NCI-H2107 treated with DMSO at 0.1 percent for 48 hours (cell line): ENCODE measurements around the gene TEF.
A peak's percentile ranks its signal among the peaks of the same experiment; 100 is the strongest.

Experiments
- DNase-seq: peaks from one replicate; lab custom pipeline; 2025; ENCODE audit not compliant: unreplicated experiment; lab: John Stamatoyannopoulos, UW

The TEF gene, protein sequence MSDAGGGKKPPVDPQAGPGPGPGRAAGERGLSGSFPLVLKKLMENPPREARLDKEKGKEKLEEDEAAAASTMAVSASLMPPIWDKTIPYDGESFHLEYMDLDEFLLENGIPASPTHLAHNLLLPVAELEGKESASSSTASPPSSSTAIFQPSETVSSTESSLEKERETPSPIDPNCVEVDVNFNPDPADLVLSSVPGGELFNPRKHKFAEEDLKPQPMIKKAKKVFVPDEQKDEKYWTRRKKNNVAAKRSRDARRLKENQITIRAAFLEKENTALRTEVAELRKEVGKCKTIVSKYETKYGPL

DNA sequence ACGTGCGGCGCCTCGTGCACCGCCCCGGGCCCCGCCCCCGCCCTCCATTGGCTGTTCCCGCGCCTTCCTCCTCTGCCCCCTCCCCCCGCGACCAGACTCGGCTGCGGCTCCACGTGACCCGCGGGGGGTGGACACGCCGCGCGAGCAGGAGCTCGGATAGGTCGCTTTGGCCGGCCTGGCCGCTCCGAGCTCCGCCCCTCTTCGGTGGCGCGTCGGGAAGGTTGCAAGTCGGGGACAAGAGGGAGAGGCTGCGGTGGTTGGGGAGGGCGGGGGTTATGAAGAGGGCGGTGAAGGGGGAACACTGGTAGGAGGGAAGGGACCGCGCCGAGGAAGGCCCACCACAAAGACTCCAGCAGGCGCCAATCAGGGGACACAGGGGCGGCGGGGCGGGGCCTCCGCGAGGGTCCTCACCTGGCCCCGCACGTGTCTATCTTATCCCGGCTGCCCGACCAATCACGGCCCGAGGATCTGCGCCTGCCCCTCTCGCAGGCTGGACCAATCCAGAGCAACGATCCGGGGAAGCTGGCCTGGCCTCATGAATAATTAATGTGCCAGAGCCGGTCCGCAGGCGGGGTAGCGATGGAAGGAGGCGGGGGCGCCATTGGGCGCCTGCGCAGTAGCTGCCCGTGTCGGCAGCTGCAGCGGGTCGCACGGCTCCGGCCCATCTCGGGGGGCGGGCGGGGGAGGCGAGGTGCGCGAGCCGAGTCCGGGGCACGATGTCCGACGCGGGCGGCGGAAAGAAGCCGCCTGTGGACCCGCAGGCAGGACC lies at the start of gene TEF:
Gene TEF (plus strand): TSS at position 614 of the 769 bp plus-strand sequence. CDS start 103 bp downstream, at position 717.
- peak; percentile 88 for DNase-seq

DNA sequence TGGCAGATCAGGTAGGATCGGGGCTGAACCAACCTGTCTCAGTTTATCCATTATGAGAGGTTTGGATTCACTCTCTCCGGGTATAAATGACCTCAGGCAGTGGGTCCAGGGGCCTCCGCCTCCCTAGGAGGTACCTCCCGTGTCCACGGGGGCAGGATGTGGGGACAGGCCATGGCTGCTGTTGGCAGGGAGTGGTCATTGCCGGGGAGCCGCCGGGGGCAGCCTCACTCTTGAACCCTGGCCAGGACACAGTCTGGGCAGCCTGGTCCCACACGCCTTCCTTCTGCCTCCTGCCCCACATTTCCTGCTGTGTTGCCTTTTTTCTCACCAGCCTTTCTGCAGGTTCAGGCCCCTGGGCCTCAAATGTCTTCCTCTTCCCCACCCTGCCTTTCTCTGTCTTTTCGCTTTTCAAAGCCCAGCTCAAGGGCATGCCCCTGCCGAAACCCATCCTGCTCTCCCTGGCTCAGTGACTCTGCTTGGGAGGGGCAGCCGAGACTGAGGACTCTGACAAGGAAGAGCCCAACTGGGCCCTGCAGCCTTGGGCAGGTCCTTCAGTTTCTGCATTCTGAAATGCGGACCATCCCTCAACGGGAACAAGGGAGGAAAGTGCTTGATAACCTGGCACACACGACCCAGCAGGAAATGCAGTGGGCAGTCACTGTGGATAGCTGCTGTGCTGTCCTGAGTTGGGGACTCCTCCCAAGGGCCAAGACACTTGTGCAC lies 49.4 kb upstream of the TEF start:
- no peak for DNase-seq

DNA sequence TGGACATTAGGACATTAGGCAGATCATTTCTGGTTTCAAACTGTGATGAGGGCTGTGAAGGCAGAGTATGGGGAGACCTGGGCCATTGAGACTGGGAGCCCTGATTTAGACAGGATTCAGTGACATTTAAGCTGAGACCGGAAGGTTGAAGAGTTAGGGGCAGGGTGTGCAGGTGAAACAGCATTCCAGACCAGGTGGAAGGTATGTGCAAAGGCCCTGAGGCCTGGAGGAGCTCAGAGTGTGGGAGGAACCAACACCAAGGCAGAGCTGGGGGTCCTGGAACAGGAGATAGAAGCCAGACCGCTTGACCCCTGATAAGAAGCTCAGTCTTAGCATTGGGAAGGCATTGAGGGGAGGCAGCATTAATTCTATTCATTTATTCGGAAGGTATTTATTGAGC lies 47.9 kb upstream of the TEF start:
- no peak for DNase-seq

DNA sequence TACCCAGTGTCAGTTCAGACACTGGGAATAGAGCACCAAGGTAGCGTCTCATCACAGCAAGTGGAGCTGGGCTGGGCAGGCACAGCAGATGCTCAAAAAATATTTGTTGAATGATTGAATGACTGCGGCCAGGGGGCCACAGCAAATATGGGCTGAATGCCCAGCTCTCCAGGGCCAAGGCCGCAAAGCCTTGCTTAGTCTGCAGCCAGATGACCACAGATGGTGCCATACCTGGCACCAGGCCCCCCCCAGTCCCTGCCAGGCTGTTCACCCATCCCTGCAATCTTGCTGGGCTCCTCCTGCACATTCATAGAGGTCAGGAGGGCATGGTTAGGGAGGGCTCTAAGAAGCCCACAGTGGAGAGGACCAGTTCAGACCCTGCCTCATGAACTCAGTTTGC lies 47.5 kb upstream of the TEF start:
- DNase-seq = no peak

DNA sequence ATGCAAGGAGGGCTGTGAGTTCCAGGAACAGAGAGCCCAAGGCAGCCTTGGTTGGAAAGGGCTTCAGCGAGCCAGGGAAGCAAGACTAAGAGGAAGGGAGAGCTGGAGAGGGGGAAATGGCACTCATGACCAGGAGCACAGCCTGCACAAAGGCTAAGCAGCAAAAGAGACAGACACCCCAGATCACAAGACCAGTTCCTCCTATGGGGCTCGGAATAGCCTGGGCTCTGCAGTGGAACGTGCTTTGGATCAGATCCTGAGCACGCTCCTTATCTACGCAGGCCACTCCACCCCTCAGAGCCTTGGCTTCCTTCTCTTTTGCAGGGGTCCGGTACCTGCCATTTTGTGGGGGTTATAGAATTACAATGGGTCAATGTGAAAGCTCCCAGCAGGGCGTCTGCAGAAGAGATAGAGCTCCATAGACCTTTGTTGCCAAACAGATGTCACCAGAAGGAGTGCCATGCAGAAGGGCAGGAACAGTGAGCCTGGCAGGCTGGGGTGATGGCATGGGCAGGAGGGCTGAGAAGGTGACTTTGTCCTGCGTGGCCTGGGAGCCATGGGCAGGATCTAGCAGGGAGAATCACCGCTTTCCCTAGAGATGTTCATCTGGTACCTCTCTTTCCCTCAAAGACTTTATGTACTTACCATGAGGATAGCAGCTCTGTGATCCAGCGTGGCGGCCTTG lies 46.6 kb upstream of the TEF start:
- no peak for DNase-seq

DNA sequence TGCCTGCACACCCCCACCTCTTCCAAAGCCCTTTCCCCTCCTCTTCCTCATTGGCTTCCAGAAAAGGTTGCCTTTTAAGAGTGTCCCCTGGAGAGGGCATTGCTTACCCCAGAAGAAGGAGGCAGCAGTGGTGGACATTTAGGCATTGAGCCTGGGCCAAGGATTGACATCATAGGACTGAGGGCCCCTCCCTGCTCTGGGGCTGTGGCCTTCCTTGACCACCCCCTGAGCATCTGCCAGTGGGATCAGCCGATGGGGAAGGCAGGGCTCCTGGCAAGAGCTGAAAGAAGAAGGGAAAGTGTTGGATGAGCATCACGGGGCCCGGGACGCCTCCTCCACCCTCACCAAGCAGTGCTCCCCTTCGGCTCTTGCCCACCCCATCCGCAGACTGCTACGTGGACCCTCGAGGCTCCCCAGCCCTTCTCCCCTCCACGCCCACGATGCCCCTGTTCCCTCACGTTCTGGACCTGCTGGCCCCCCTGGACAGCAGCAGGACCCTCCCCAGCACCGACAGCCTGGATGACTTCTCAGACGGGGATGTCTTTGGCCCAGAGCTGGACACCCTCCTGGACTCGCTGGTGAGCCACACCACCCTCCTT lies 43.0 kb upstream of the TEF start:
- DNase-seq = no peak

DNA sequence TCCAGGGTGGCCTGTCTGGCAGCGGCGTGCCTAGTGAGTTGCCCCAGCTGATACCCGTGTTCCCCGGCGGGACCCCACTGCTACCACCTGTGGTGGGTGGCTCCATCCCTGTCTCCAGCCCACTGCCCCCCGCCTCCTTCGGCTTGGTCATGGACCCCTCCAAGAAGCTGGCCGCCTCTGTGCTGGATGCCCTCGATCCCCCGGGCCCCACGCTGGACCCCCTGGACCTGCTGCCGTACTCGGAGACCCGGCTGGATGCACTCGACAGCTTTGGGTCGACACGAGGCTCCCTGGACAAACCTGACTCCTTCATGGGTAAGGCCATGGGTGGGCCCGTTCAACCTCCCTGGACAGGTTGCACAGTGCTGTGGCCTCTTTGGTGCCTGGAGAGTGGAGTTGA lies 41.9 kb upstream of the TEF start:
- DNase-seq = no peak

DNA sequence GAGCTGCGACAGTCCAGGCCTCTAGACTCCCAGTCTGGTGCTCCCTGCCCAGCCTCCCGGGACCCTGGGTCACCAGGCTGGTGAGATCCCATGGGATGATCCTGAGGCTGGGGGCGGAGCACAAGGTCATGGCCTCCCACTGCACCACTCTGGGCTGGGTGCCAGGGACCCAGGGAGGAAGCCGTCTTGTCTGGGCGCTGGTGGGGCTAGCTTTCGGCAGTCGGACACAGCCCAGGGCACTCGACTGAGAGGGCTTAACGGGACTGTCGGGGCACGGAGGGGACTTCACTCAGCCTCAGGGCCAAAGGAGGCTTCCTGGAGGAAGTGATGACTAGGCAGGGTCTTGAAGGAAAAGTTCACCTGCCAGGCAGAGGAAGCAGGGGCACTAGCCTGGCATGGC lies 41.4 kb upstream of the TEF start:
- no peak for DNase-seq

DNA sequence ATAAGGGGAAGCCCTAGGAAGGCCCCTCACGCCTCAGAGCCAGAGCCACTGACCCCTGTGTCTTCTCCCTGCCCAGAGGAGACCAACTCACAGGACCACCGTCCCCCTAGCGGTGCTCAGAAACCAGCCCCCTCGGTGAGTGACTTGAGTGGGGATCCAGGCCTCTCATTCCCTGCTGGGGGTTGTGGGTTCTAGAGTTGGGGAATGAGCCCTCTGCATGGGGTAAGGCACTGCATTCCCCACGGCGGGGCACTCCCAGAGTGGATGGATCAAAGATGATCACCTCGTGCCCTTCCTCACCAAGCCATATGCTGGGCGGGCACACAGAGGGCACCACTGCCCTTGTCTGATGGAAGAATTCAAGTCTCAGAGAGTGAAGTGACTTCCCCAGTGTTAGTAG lies 40.7 kb upstream of the TEF start:
- DNase-seq = no peak

DNA sequence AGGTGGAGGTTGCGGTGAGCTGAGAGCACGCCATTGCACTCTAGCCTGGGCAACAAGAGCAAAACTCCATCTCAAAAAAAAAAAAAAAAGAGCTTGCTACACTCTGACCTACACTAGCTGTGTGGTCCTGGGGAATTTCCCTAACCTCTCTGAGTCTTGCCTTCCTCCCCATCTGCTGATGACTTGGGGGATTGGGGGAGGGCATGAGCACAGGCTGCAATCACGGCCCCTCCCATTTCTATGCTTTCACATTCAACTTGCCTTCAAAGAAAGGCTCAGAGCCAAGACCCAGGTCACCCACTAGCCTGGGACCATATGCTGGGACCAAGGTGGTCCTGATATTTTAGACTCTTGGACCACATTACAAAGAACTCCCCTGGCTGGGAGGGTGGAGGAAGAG lies 39.8 kb upstream of the TEF start:
- no peak for DNase-seq

DNA sequence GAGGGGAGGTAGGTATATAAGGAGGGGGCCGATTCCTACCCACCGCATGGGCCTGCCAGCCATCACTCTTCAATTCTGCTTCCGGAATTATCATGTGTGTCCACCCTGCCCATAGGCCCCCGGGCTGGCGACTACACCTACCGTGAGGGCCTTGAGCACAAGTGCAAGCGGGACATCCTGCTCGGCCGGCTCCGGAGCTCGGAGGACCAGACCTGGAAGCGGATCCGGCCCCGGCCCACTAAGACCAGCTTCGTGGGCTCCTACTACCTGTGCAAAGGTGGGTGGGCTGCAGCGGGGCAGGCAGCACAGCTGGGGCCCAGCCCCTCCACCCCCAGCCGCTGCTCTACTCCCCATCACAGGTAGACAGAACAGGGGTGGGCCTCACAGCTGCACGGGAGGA lies 38.4 kb upstream of the TEF start:
- DNase-seq = no peak

DNA sequence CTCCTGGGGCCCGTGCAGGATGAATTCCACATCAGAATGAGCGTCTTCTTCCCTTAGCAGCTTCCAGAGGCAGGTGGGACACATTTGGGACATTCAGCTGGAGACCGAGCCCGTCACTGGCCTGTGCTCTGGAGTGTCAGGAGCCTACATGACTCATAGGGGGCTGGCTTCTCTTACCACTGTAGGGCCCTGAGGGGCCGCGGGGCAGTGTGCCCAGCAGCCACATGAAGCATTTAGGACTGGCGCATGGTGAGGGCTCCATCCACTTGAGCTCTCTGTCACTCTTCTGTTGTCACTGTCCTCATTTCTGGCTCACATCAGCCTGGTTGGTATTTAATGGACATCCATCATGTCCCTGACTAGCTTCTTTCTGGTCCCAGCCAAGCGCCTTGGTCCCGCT lies 38.0 kb upstream of the TEF start:
- DNase-seq = no peak

DNA sequence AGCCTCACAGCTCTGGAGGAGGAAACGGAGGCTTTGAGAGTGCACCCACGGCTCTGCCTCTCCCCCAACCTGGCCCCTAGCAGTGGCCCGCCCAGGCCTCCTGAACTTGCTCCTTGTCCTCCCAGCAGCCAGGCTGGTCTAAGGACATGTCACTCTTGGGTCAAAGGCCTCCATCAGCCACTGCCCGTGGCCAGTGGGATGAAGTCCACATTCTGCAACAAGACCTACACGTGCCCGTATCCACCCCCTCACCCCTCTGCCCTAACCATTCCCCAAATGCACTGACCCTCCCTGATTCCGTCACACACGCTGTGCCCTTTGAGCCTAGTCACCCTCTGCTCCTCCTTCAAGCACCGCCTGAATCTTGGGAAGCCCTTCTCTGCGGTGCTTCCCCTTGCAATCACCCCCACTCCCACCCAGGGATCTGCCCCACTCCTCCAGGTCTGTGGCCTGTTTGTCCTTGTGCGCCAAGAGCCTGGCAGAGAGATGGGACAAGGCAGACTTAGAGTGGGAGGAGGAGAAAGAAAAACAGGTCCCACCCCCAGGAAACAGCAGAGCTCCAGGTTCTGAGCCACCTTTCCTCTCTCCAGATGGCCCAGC lies 37.5 kb upstream of the TEF start:
- no peak for DNase-seq

DNA sequence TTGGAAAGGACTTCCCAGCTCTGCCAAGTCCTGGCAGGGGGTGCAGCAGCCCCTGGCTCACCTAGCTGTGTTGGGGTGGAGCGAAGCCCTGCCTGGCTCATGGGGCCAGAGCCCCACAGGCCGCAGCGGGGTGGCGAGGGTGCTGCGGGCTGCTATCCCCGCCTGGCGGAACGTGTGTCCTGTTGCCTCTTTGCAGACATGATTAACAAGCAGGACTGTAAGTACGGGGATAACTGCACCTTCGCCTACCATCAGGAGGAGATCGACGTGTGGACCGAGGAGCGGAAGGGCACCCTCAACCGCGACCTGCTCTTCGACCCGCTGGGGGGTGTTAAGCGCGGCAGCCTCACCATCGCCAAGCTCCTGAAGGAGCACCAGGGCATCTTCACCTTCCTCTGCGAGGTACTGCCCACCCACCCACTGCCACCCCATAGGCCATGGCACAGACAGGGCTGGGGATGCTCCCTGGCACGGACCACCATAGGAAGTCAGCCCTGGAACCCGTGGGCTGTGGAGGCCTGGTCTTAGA lies 35.9 kb upstream of the TEF start:
- no peak for DNase-seq

DNA sequence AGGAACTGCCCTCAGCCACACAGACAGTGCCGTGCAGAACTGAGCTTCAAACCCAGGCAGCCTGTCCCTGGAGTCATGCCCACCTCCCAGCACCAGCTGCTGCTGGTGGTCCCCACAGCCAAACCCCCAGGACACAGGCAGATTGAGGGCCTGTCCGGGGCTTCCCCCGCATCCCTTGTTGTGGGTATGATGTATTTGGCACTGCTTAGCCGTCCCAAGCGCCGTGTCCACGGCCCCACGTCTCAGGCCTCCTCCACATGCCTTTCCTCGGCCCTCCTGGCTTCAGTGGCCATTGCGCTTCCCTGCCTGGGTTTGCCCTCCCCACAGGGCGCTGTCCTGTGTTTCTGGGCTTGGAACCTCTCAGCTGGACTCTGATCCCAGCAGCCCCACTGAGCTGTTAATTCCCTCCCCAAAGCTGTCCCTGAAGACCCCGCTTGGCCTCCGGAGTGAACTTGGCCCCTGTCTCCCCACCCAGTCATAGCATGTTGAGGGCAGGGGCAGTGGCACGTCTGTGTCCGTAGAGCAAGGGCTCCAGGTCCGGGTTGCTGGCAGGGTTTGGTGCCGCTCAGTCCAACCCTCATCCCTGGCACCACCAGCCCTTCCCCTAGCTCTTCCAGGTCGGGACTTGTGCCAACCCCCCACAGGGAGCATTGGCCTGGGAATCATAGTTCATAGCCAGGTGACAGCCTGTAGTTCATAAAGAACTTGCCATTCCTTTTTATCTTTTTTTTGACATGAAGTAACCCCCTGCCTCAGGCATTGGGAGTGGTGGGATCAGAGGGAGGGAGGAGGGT lies 34.5 kb upstream of the TEF start:
- no peak for DNase-seq

DNA sequence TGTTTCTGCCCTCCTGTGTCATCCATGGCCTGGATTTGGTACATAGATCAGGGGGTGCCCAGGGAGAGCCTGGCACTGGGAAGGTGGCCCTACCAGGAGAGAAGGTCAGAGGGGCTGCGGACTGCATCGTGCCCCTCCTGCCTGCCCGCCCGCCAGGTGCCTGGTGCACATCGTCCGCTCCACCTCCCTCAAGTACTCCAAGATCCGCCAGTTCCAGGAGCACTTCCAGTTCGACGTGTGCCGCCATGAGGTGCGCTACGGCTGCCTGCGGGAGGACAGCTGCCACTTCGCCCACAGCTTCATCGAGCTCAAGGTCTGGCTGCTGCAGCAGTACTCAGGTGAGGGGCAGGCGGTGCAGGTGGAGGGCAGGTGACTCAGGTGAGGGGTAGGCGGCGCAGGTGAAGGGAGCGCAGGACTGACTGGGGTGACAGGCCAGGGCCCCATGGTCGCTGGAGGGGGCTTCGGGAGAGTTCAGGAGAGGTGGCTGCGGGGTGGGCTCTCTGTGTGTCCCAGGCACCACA lies 32.7 kb upstream of the TEF start:
- DNase-seq = no peak

DNA sequence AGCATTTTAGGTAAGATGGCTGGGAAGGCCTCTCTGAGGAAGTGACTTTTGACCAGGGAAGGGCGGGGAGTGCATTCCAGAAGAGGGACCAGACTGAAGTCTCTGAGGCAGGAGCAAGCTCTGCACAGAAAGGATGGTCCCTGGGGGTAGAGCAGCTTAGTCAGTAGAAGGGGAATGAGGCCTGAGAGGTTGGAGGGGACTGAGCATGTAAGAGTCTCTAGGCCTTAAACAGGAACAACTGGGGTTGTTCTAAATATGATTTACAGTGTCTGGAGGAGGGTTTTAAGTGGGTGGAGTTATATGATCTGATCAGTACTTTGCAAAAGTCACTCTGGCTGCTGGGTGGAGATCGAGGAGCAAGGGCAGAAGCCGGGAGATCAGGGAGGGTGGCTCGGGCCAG lies 31.7 kb upstream of the TEF start:
- DNase-seq = no peak

DNA sequence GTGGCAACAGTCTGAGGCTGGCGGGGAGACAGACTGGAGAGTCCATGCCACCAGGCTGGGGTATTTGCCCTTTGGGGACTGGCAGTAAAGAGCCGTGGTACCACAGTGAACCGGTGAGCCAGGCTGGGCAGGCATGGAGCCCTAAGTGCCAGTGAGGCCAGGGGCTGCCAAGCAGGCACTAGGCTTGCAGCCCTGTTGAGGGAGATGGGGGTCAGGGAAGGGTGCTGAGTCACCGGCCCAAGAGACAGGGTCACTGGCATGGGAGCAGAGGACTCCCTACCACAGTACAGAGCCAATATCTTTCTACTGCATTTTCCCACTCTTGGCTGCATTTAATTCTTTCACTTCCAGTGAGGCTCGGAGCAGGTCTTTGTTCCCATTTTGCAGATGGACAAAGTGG lies 30.7 kb upstream of the TEF start:
- DNase-seq = no peak

DNA sequence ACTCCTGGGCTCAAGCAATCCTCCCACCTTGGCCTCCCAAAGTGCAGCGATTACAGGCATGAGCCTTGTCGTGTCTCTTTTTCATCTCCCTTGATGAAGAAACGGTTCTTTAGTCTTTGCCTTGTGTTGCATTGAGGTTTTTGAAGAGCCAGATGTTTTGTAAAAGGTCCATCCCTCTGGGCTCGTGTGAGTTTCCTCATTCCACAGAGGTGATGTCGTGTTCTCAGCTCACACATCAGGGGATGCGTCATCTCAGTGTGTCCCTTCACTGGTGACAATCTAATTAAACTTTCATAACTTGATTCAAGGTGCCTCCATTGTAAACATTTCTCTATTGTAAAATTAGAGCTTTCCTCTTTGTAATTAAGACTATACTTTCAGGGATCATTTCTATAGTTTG lies 29.7 kb upstream of the TEF start:
- DNase-seq = no peak
